Measurements from ENCODE around the gene KDM4B. TPM values are rescaled to one million over a fixed set of nuclear protein-coding genes. Genes with fewer than 3 reads are reported as not detected.

Gene KDM4B
- total RNA-seq, 1 experiment from 2014 or later, result 35.9 TPM

DNA sequence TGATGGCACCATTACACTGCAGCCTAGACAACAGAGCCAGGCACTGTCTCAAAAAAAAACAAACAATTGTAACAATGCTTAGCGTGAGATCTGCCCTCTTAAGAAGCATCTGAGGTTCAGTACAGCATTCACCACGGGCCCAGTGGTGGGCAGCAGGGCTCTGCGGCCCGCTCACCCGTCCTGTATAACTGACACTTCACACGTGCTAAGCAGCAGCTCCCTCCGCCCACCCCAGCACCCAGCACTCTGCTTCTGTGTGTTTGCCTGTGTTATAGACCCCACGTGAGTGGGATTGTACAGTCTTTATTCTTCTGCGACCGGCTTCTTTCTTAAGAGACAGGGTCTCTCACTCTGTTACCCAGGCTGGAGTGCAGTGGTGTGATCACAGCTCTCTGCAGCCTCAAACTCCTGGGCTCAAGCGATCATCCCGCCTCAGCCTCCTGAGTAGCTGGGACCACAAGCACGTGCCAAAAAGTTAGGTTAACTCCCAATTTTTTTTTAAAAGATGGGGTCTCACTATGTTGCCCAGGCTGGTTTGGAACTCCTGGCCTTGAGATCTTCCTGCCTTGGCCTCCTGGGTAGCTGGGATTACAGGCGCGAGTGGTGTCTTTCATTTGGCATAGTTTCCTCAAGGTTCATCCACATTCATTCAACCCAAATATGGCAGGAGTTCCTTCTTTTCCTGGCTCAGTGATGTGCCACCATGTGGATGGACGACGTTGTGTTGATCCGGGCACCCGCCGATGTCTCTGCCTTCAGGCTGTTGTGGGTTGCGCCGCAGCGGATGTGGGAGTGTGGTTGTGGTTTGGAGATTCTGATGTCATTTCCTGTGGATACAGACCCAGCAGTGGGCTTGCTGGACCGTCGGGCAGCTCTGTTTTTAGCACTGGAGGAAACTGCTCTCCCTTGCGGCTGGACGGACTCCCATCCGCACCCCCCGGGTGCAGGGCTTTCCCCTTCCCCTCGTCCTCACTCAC is 170.0 kb downstream of the KDM4B start:
- no TSS peak for BruUV-seq (replicated peaks)
- H3K9ac ChIP-seq (ENCODE audit: low read length), result no peak overlapping the region
- H3K36me3 ChIP-seq (ENCODE audit: control insufficient read depth in 1 of 2, insufficient read depth in 2 of 2, low read length in 2 of 2), result no peaks in the 10 kb centered on the region; a peak in 2 of 4 replicates
- H3K9me3 ChIP-seq (ENCODE audit: control insufficient read depth in 1 of 2, insufficient read depth in 1 of 2, low read depth in 1 of 2, low read length in 2 of 2), result no peaks in the 10 kb centered on the region
- H3K4me3 ChIP-seq (replicated peaks in 1 of 2; ENCODE audit: low read depth in 1 of 2, low read length in 2 of 2), result no peak overlapping the region
- H3K9me2 ChIP-seq (ENCODE audit: insufficient read depth), result no peaks in the 10 kb centered on the region
- no peaks in the 10 kb centered on the region for H3K79me2 ChIP-seq (ENCODE audit: insufficient read depth, low read length)
- no peak overlapping the region for H3K27ac ChIP-seq (ENCODE audit: low read depth, low read length)
- H3K4me2 ChIP-seq (ENCODE audit: low read length), result no peak overlapping the region
- intact Hi-C loops (cut with micrococcal nuclease), result no loop called here
- H3K27me3 ChIP-seq (ENCODE audit: insufficient read depth, low read length), result no peaks in the 10 kb centered on the region
- ChIA-PET RAD21 (ENCODE audit: low non-redundant PET in 1 of 2, low total read pairs in 2 of 2, uncharacterized antibody in 2 of 2, unreplicated experiment in 2 of 2) (no interaction called here), CTCF (no interaction called here), POLR2A (no interaction called here)
- H3K4me1 ChIP-seq (ENCODE audit: control insufficient read depth in 1 of 2, insufficient read depth in 2 of 2, low read length in 2 of 2), result peaks cover 0 to 9% of the 10 kb centered on the region in 2 experiments; a peak in 3 of 4 replicates
- no peak overlapping the region for H2AFZ ChIP-seq (ENCODE audit: low read depth, low read length, poor library complexity, severe bottlenecking)
- DNase-seq (ENCODE audit: low read depth, low spot score), result no peak
- ATAC-seq, result no peak
- TF ChIP-seq RAD21 (IDR thresholded peaks at IDR 0.05; ENCODE audit: low read depth) (no peak), SIN3A (IDR thresholded peaks at IDR 0.05; ENCODE audit: low read depth) (no peak), YY1 (IDR thresholded peaks at IDR 0.05; ENCODE audit: extremely low read depth, insufficient replicate concordance, low read depth, low read length) (no peak), CEBPB (IDR thresholded peaks at IDR 0.05; ENCODE audit: low read depth) (no peak), ZFX (IDR thresholded peaks at IDR 0.05) (no peak)
- TF ChIP-seq, protein P1, sequence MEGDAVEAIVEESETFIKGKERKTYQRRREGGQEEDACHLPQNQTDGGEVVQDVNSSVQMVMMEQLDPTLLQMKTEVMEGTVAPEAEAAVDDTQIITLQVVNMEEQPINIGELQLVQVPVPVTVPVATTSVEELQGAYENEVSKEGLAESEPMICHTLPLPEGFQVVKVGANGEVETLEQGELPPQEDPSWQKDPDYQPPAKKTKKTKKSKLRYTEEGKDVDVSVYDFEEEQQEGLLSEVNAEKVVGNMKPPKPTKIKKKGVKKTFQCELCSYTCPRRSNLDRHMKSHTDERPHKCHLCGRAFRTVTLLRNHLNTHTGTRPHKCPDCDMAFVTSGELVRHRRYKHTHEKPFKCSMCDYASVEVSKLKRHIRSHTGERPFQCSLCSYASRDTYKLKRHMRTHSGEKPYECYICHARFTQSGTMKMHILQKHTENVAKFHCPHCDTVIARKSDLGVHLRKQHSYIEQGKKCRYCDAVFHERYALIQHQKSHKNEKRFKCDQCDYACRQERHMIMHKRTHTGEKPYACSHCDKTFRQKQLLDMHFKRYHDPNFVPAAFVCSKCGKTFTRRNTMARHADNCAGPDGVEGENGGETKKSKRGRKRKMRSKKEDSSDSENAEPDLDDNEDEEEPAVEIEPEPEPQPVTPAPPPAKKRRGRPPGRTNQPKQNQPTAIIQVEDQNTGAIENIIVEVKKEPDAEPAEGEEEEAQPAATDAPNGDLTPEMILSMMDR (IDR thresholded peaks at IDR 0.05 in 2 of 3, conservative IDR thresholded peaks at IDR 0.05 in 1 of 3; ENCODE audit: borderline replicate concordance in 1 of 3, insufficient read depth in 1 of 3, low read depth in 2 of 3, low read length in 2 of 3), result no peak
- TF ChIP-seq, protein P2, sequence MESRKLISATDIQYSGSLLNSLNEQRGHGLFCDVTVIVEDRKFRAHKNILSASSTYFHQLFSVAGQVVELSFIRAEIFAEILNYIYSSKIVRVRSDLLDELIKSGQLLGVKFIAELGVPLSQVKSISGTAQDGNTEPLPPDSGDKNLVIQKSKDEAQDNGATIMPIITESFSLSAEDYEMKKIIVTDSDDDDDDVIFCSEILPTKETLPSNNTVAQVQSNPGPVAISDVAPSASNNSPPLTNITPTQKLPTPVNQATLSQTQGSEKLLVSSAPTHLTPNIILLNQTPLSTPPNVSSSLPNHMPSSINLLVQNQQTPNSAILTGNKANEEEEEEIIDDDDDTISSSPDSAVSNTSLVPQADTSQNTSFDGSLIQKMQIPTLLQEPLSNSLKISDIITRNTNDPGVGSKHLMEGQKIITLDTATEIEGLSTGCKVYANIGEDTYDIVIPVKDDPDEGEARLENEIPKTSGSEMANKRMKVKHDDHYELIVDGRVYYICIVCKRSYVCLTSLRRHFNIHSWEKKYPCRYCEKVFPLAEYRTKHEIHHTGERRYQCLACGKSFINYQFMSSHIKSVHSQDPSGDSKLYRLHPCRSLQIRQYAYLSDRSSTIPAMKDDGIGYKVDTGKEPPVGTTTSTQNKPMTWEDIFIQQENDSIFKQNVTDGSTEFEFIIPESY (IDR thresholded peaks at IDR 0.05; ENCODE audit: extremely low read depth, insufficient replicate concordance, low read length), result no peak
- H4K20me1 ChIP-seq (ENCODE audit: insufficient read depth), result no peaks in the 10 kb centered on the region

Data from HCT116 (cell line).